ENCODE results near the gene NTRK1. TPM values are rescaled to one million over a fixed set of nuclear protein-coding genes. Genes with fewer than 3 reads are reported as not detected.

The NTRK1 gene
- total and polyA plus RNA-seq, 2 of the 4 experiments (the other 2 are of a cell fraction), result not detected

DNA sequence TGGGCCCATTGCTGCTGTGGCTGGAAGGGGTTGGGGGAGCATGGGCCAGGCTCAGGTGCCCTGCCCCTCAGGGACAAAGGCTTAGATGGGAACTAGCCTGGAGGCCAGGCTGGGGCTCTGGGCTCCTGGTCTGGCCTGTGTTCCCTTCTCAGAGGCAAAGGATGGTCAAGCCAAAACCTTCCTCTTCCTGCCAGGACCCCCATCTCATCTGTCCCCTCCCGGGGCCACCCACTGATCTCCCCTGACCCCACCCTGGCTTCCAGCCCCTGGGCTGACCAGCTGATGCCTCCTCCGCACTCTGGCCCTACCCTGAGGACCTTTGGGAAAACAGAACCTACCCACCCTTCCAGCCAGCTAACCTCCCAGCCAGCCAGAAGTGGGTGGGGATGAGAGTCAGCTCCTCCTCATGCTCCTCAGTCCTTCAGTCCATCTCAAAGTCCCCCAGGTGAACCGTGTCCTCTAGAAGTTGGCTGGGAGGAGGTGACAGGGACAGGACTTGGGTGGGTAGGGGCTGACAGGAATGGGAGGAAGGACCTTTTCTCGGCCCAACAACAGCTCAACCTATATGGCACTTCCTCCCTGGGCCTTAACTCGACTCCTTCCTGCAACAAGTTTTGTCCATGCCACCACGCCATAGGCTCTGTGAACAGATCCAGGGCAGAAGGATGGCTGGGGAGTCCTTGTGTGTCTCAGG is 40.4 kb downstream of the NTRK1 start:
- H3K9me1 ChIP-seq (ENCODE audit: insufficient read depth, low read length), result peaks cover 23% of the 10 kb centered on the region
- peaks cover 26 to 88% of the 10 kb centered on the region in 2 experiments for H3K79me1 ChIP-seq (ENCODE audit: low read depth in 1 of 2, low read length in 2 of 2)
- no peak overlapping the region for H4K8ac ChIP-seq (ENCODE audit: low read depth in 2 of 2, low read length in 2 of 2)
- no peak overlapping the region for H2BK20ac ChIP-seq (ENCODE audit: low read depth, low read length)
- dilution Hi-C loops (cut with HindIII; ENCODE audit: low sequenced_read_pairs, unreplicated experiment), result no loop called here
- H3K27me3 ChIP-seq (ENCODE audit: control insufficient read depth, insufficient read depth, low read length), result no peaks in the 10 kb centered on the region
- in situ Hi-C loops (cut with MboI; ENCODE audit: low sequenced_read_pairs), result no loop called here
- H3K27ac ChIP-seq (ENCODE audit: insufficient read depth, low read length), result no peak overlapping the region
- no TSS peak for BruUV-seq (replicated peaks)
- H3K23ac ChIP-seq (ENCODE audit: low read depth, low read length), result no peak overlapping the region
- H2BK15ac ChIP-seq (ENCODE audit: low read depth, low read length), result 0 out of 3 replicates have a peak overlapping the region, but pooled peaks have one; percentile 38
- peak overlapping the region; percentile 12 for H2BK5ac ChIP-seq (ENCODE audit: low read depth, low read length, poor library complexity, severe bottlenecking)
- H3K9me3 ChIP-seq (ENCODE audit: control insufficient read depth, insufficient read depth, low read length), result no peaks in the 10 kb centered on the region
- peaks cover 40% of the 10 kb centered on the region for H3K4me1 ChIP-seq (ENCODE audit: control insufficient read depth, insufficient read depth, low read length)
- 80% methylated on average over 1 of the region's 6 CpGs; no CpG with 5 or more reads in 1 of the 2 experiments for WGBS, 2 experiments (ENCODE audit: extremely low coverage in 2 of 2, insufficient read length in 1 of 2)
- no peak overlapping the region; the same call in 1 of the 2 replicates for H4K91ac ChIP-seq (ENCODE audit: insufficient read depth, low read depth, low read length)
- no peak overlapping the region for H4K5ac ChIP-seq (ENCODE audit: low read depth, low read length)
- H3K9ac ChIP-seq (ENCODE audit: low read depth, low read length), result no peak overlapping the region
- peaks cover 3% of the 10 kb centered on the region; the same call in 1 of the 2 replicates for H3K36me3 ChIP-seq (ENCODE audit: control insufficient read depth, insufficient read depth, low read length)
- no peak overlapping the region for H2AK9ac ChIP-seq (replicated peaks; ENCODE audit: low read depth, low read length, poor library complexity)
- H3K56ac ChIP-seq (ENCODE audit: extremely low read depth, insufficient read depth, low read length), result no peak overlapping the region
- H3K4me3 ChIP-seq (ENCODE audit: insufficient read depth, low read depth, low read length), result no peak overlapping the region
- H3K14ac ChIP-seq (replicated peaks; ENCODE audit: low read depth, low read length), result no peak overlapping the region
- no peak overlapping the region for H3K18ac ChIP-seq (ENCODE audit: low read depth, low read length)
- no peak for ATAC-seq (ENCODE audit: low read depth)
- POLR2A ChIA-PET (ENCODE audit: unreplicated experiment), result no interaction called here
- no peak overlapping the region for H3K4me2 ChIP-seq (ENCODE audit: low read depth, low read length)
- intact Hi-C loops (cut with micrococcal nuclease), result no loop called here
- CTCF ChIA-PET, result interaction anchor here (0.8 to 1.5 kb wide), 2 partner anchors 10 to 19 kb away, joined by 3 to 4 read pairs; no protein-coding TSS in a partner anchor
- H4K20me1 ChIP-seq (ENCODE audit: insufficient read depth, low read length), result peaks cover 2% of the 10 kb centered on the region; the same call in 1 of the 2 replicates
- H3K4ac ChIP-seq (ENCODE audit: low read depth, low read length), result 0 out of 2 replicates have a peak overlapping the region, but pooled peaks have one; percentile 5
- H2BK120ac ChIP-seq (ENCODE audit: low read depth, low read length), result peak overlapping the region; percentile 32; the same call in 1 of the 2 replicates
- no peak overlapping the region for H2AFZ ChIP-seq (replicated peaks; ENCODE audit: low read length, poor library complexity)
- no peak for DNase-seq
- peak overlapping the region; percentile 43; the same call in 1 of the 2 replicates for H2AK5ac ChIP-seq (ENCODE audit: low read depth, low read length)
- TF ChIP-seq RFX5 (IDR thresholded peaks at IDR 0.05; ENCODE audit: low read depth, low read length) (no peak), MAZ (IDR thresholded peaks at IDR 0.05; ENCODE audit: borderline replicate concordance, low read depth, low read length) (no peak), POLR2A (IDR thresholded peaks at IDR 0.05; ENCODE audit: low read depth, low read length) (no peak), BHLHE40 (IDR thresholded peaks at IDR 0.05; ENCODE audit: low read depth, low read length) (no peak), NFE2L2 (IDR thresholded peaks at IDR 0.05; ENCODE audit: low read depth, low read length) (no peak), RAD21 (IDR thresholded peaks at IDR 0.05; ENCODE audit: low read length) (no peak), SMC3 (IDR thresholded peaks at IDR 0.05; ENCODE audit: low read depth, low read length) (no peak), RCOR1 (IDR thresholded peaks at IDR 0.05; ENCODE audit: insufficient replicate concordance, low read length) (no peak), CHD1 (IDR thresholded peaks at IDR 0.05; ENCODE audit: low read depth, low read length) (no peak), MXI1 (IDR thresholded peaks at IDR 0.05; ENCODE audit: borderline replicate concordance, low read depth, low read length) (no peak), CEBPB (IDR thresholded peaks at IDR 0.05; ENCODE audit: low read depth, low read length) (no peak), FOS (IDR thresholded peaks at IDR 0.05; ENCODE audit: low read depth, low read length) (no peak), MAFK (IDR thresholded peaks at IDR 0.05; ENCODE audit: low read depth, low read length) (no peak)
- TF ChIP-seq, protein P1, sequence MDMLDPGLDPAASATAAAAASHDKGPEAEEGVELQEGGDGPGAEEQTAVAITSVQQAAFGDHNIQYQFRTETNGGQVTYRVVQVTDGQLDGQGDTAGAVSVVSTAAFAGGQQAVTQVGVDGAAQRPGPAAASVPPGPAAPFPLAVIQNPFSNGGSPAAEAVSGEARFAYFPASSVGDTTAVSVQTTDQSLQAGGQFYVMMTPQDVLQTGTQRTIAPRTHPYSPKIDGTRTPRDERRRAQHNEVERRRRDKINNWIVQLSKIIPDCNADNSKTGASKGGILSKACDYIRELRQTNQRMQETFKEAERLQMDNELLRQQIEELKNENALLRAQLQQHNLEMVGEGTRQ (IDR thresholded peaks at IDR 0.05; ENCODE audit: low read depth, low read length), result no peak
- TF ChIP-seq, protein P2, sequence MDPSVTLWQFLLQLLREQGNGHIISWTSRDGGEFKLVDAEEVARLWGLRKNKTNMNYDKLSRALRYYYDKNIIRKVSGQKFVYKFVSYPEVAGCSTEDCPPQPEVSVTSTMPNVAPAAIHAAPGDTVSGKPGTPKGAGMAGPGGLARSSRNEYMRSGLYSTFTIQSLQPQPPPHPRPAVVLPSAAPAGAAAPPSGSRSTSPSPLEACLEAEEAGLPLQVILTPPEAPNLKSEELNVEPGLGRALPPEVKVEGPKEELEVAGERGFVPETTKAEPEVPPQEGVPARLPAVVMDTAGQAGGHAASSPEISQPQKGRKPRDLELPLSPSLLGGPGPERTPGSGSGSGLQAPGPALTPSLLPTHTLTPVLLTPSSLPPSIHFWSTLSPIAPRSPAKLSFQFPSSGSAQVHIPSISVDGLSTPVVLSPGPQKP (IDR thresholded peaks at IDR 0.05; ENCODE audit: borderline replicate concordance, low read depth, low read length), result no peak
